WTC11 (cell line): ENCODE data around the gene CGREF1.

Experiments used
- CTCF ChIP-seq: fragments of 200-600 bp; IDR thresholded peaks from 2 replicates; pipeline ENCODE4 v1.8.0; 2022; ENCODE audit warnings: antibody characterized with exemption
- TP53 ChIP-seq: sonication (generic); formaldehyde crosslinking; IDR thresholded peaks from 2 replicates; pipeline ENCODE4 v1.8.1; 2023; ENCODE audit warnings: mild to moderate bottlenecking, missing genetic modification reagents

GRCh38 chr2:27094353-27094984 lies 24.5 kb downstream of the CGREF1 start:
- no peak for TF ChIP-seq TP53 (CRISPR knock-in tag)
- no peak for TF ChIP-seq CTCF
